ENCODE data around the gene SLC29A2. TPM values are rescaled to one million over a fixed set of nuclear protein-coding genes. Genes with fewer than 3 reads are reported as not detected.
A peak's percentile ranks its signal among the peaks of the same experiment; 100 is the strongest.

SLC29A2 gene
- total and polyA plus RNA-seq, 2 donors (not counting 3 experiments of a cell fraction or from before 2014, with no cell fraction given), result 2.4 to 5.2 TPM

DNA sequence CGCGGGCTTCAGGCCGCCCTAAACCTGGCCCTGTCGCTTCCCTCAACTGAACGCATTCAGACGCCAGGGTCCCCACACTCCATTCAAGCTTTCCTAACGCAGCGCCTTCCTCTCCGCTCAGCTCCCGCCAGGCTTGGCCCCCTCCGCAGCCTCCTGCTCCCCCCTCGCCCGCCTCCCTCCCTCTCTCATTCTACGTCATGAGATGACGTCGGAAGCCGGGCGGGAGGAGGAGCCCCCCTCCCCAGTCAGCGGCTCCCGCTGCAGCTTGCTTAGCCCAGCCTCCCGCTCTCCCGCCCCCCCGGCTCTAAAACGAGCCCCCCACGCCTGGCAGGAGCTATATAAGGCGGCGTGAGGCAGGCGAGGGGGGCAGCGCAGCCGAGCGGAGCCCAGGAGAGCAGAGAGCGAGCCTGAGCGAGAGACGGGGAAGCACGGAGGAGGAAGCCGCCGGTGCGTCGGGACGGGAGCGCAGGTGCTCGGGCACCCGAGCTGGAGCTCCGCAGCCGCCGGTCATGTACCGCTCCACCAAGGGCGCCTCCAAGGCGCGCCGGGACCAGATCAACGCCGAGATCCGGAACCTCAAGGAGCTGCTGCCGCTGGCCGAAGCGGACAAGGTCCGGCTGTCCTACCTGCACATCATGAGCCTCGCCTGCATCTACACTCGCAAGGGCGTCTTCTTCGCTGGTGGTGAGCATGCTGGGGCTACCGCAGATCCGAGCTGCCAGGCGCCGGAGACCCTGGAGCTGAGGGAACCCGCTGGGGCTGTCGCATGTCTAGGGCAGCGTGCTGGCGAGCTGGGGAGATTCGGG lies 49.3 kb upstream of the SLC29A2 start, which contains the start of gene NPAS4:
Gene NPAS4, plus strand, starts transcription at position 365 of the 806 bp plus-strand sequence. Its CDS starts 145 bp downstream, at position 510.
- intact Hi-C loops (cut with micrococcal nuclease) (loop anchor here (1.0 to 2.0 kb wide), 2 partner anchors 46 to 132 kb away; partner anchors contain the start of genes PELI3 and YIF1A), dilution Hi-C loops (cut with MboI; ENCODE audit: extremely low pct_ligation_motif_present, low sequenced_read_pairs) (no loop called here)
- H3K4me2 ChIP-seq (ENCODE audit: insufficient read depth, low read length), result no peak within 1 kb of the TSS
- POLR2A ChIA-PET, result no interaction called here
- CTCF ChIA-PET, result interaction anchor here (0.8 to 2.3 kb wide), 17 partner anchors 9 to 257 kb away, joined by 3 to 21 read pairs (median 4); partner anchors contain the start of genes DPP3, MRPL11 and RBM4B
- no peaks in the 10 kb centered on the region for H3K4me1 ChIP-seq (ENCODE audit: control insufficient read depth, extremely low read depth, insufficient read depth, low read length)
- H3K9me1 ChIP-seq (replicated peaks; ENCODE audit: control insufficient read depth, extremely low read depth, insufficient read depth, low read length), result no peaks in the 10 kb centered on the region
- H4K20me1 ChIP-seq (replicated peaks; ENCODE audit: control insufficient read depth, extremely low read depth, insufficient read depth, low read length), result no peaks in the 10 kb centered on the region
- H3K9ac ChIP-seq (replicated peaks; ENCODE audit: extremely low read depth, insufficient read depth, low read length), result no peak within 1 kb of the TSS
- no peak for DNase-seq (ENCODE audit: low read depth, low spot score)
- TF ChIP-seq EZH2 (IDR thresholded peaks at IDR 0.05; ENCODE audit: borderline replicate concordance, low read depth, low read length, severe bottlenecking), result peak; percentile 42
- TF ChIP-seq FOS (IDR thresholded peaks at IDR 0.05; ENCODE audit: borderline replicate concordance, insufficient read depth, low read length), result no peak
- H3K9me3 ChIP-seq (replicated peaks; ENCODE audit: control insufficient read depth, insufficient read depth, low read length), result no peaks in the 10 kb centered on the region
- no peaks in the 10 kb centered on the region for H3K36me3 ChIP-seq (ENCODE audit: control insufficient read depth in 2 of 2, extremely low read depth in 1 of 2, insufficient read depth in 2 of 2, low read length in 2 of 2)
- H3K79me2 ChIP-seq (ENCODE audit: control insufficient read depth, insufficient read depth, low read length), result no peaks in the 10 kb centered on the region
- H2AFZ ChIP-seq (ENCODE audit: low read depth, low read length), result no peak within 1 kb of the TSS
- no TSS peak for BruUV-seq (replicated peaks)
- no peak within 1 kb of the TSS for H3K27ac ChIP-seq (ENCODE audit: insufficient read depth, low read depth, low read length)
- FAIRE-seq, result no peak
- H3K27me3 ChIP-seq (ENCODE audit: control insufficient read depth in 2 of 2, insufficient read depth in 2 of 2, low read length in 2 of 2), result peaks cover 13 to 17% of the 10 kb centered on the region in 2 experiments
- H3K4me3 ChIP-seq (replicated peaks in 1 of 3; ENCODE audit: insufficient read depth in 1 of 3, low read depth in 1 of 3, low read length in 3 of 3), result no peak within 1 kb of the TSS

DNA sequence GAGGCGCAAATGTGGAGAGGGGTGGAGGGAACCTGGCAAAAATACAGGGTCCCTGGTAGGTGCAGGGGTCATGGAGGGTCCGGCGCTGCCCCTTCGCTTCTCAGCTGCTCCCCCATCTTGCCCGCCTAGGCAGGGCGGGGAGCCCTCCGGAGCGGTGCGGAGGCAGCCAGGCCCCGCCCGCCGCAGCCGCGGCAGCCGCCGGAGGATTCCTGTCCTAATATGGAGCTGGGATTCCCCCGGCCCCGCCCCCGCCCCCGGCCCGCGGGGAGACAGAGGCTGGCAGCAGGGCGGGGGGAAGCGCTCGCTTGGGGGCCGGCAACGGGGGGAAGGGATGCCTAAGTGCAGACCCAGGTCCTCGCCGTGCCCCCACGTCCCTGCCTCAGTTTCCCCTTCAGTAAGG lies 48.3 kb upstream of the SLC29A2 start:
- POLR2A ChIA-PET, result no interaction called here
- dilution Hi-C loops (cut with MboI; ENCODE audit: extremely low pct_ligation_motif_present, low sequenced_read_pairs) (no loop called here), intact Hi-C loops (cut with micrococcal nuclease) (loop anchor here (2.0 kb wide), 1 partner anchor 47 kb away; the partner anchor contains the start of gene PELI3)
- Histone ChIP-seq H3K36me3 (ENCODE audit: control insufficient read depth in 2 of 2, extremely low read depth in 1 of 2, insufficient read depth in 2 of 2, low read length in 2 of 2) (no peaks in the 10 kb centered on the region), H3K9ac (replicated peaks; ENCODE audit: extremely low read depth, insufficient read depth, low read length) (no peak overlapping the region), H3K9me1 (replicated peaks; ENCODE audit: control insufficient read depth, extremely low read depth, insufficient read depth, low read length) (no peaks in the 10 kb centered on the region), H3K9me3 (replicated peaks; ENCODE audit: control insufficient read depth, insufficient read depth, low read length) (no peaks in the 10 kb centered on the region), H3K79me2 (ENCODE audit: control insufficient read depth, insufficient read depth, low read length) (no peaks in the 10 kb centered on the region), H2AFZ (ENCODE audit: low read depth, low read length) (no peak overlapping the region), H3K27me3 (ENCODE audit: control insufficient read depth in 2 of 2, insufficient read depth in 2 of 2, low read length in 2 of 2) (peaks cover 17 to 19% of the 10 kb centered on the region in 2 experiments), H4K20me1 (replicated peaks; ENCODE audit: control insufficient read depth, extremely low read depth, insufficient read depth, low read length) (no peaks in the 10 kb centered on the region), H3K4me1 (ENCODE audit: control insufficient read depth, extremely low read depth, insufficient read depth, low read length) (no peaks in the 10 kb centered on the region), H3K4me3 (replicated peaks in 1 of 3; ENCODE audit: insufficient read depth in 1 of 3, low read depth in 1 of 3, low read length in 3 of 3) (no peak overlapping the region), H3K4me2 (ENCODE audit: insufficient read depth, low read length) (no peak overlapping the region), H3K27ac (ENCODE audit: insufficient read depth, low read depth, low read length) (no peak overlapping the region)
- BruUV-seq (replicated peaks), result no TSS peak
- CTCF ChIA-PET, result interaction anchor here (0.6 to 2.3 kb wide), 2 partner anchors 11 to 12 kb away, joined by 3 to 21 read pairs; no protein-coding TSS in a partner anchor
- no peak for FAIRE-seq
- DNase-seq (ENCODE audit: low read depth, low spot score), result no peak
- TF ChIP-seq, protein P1, sequence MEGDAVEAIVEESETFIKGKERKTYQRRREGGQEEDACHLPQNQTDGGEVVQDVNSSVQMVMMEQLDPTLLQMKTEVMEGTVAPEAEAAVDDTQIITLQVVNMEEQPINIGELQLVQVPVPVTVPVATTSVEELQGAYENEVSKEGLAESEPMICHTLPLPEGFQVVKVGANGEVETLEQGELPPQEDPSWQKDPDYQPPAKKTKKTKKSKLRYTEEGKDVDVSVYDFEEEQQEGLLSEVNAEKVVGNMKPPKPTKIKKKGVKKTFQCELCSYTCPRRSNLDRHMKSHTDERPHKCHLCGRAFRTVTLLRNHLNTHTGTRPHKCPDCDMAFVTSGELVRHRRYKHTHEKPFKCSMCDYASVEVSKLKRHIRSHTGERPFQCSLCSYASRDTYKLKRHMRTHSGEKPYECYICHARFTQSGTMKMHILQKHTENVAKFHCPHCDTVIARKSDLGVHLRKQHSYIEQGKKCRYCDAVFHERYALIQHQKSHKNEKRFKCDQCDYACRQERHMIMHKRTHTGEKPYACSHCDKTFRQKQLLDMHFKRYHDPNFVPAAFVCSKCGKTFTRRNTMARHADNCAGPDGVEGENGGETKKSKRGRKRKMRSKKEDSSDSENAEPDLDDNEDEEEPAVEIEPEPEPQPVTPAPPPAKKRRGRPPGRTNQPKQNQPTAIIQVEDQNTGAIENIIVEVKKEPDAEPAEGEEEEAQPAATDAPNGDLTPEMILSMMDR (IDR thresholded peaks at IDR 0.05; ENCODE audit: extremely low read depth in 1 of 2, insufficient read depth in 1 of 2, low read depth in 1 of 2, low read length in 2 of 2), result no peak
- TF ChIP-seq EZH2 (IDR thresholded peaks at IDR 0.05; ENCODE audit: borderline replicate concordance, low read depth, low read length, severe bottlenecking) (no peak), JUN (IDR thresholded peaks at IDR 0.05; ENCODE audit: borderline replicate concordance, insufficient read depth, insufficient read length, low read depth) (no peak), FOS (IDR thresholded peaks at IDR 0.05; ENCODE audit: borderline replicate concordance, insufficient read depth, low read length) (no peak), POLR2A (IDR thresholded peaks at IDR 0.05; ENCODE audit: low read depth, low read length) (no peak), GATA2 (IDR thresholded peaks at IDR 0.05; ENCODE audit: insufficient read depth, insufficient read length, low read depth, low read length) (no peak), MYC (IDR thresholded peaks at IDR 0.05; ENCODE audit: low read depth, low read length) (no peak)
- TF ChIP-seq, protein P2, sequence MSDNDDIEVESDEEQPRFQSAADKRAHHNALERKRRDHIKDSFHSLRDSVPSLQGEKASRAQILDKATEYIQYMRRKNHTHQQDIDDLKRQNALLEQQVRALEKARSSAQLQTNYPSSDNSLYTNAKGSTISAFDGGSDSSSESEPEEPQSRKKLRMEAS (IDR thresholded peaks at IDR 0.05; ENCODE audit: insufficient read depth, insufficient read length), result no peak
